HG03558 (cell line): ENCODE measurements around the gene ATXN1.
"Not testable (repeated sequence)": the region's sequence is repeated elsewhere in the genome, so short reads cannot be mapped to it uniquely, and the experiment has no call there.

ENCODE experiments used
- ATAC-seq: cut with Tn5 transposase; IDR thresholded peaks from one replicate; pipeline ENCODE4 v1.9.1; 2021; ENCODE audit warnings: moderate number of reproducible peaks; ENCODE audit not compliant: unreplicated experiment; ENCODE audit errors: extremely low read depth

Gene ATXN1

GRCh38 chr6:16285467-16286150 is 475.7 kb downstream of the ATXN1 start:
- no peak for ATAC-seq

DNA sequence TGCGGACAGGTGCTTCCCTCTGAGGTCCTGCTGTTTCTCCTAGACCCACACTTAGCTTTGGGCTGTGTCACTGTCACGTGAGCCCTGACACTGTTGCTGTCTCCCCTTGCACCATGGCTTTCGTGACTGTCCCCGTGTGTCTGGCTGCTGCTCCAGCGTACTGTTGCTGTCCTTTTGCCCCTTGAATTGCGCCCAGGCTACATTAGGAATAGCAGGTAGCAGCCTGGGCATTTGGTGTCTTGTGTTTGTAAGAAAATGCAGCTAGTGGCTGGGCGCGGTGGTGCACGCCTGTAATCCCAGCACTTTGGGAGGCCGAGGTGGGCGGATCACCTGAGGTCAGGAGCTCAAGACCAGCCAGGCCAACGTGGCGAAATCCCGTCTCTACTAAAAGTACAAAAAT is 476.8 kb downstream of the ATXN1 start:
- no peak for ATAC-seq

DNA sequence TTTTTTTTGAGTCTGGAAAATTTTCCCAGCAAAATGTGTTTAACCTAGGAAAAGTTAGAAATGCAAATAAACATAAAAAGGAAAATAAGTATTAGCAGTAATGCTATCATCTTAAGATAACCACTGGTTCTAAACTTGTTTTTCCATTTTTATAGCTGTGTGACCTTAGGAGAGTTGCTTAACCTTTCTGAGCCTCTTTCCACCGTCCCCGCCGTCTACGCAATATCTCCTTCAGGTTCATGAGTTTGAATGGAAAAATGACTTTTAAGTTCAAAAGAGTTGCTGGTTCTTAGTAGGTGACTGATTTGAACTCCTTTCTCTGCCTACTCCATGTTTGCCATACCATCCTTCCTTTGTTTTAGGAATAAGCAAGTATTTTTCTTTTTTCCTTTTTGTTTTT is 478.9 kb downstream of the ATXN1 start:
- no peak for ATAC-seq

DNA sequence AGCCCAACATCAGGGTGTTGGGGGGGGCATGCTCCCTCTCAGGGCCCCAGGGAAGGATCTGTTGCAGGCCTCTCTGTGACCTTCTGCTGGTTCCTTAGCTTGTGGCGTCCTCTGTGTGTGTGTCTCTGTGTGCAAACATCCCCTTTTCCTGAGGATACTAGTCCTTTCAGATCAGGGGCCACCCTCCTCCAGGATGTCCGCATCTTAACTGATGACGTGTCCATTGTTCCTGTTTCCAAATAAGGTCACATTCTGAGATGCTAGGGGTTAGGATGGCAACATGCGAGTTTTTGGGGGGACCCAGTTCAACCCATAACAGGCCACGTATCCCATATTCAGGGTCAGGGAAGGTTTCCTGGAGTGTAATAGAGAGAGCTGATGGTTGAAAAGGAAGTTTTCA is 482.0 kb downstream of the ATXN1 start:
- ATAC-seq: no peak

DNA sequence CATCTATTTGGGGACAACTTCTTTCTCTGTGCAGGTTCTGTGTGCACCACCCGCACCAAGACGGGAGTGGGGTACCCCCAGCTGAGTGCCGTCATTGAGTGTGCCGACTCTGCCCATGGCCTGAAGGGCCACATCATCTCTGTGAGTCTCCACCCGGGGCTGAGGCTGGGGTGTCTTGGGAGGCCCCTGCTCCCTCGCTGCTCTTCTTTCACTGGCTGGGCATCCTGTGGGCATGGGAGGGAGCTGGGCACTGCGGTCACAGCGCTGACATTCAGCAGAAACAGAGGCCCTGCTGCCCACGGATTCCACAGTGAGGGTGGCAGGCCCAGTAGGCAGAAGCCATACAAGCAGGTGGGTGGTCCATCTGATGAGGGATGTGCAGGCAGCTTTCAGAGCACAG is 482.5 kb downstream of the ATXN1 start:
- no peak for ATAC-seq

- no peak for ATAC-seq
Observed at GRCh38 chr6:16278048-16278724, 483.1 kb downstream of the ATXN1 start.

GRCh38 chr6:16277101-16277981 is 483.9 kb downstream of the ATXN1 start:
- no peak for ATAC-seq

DNA sequence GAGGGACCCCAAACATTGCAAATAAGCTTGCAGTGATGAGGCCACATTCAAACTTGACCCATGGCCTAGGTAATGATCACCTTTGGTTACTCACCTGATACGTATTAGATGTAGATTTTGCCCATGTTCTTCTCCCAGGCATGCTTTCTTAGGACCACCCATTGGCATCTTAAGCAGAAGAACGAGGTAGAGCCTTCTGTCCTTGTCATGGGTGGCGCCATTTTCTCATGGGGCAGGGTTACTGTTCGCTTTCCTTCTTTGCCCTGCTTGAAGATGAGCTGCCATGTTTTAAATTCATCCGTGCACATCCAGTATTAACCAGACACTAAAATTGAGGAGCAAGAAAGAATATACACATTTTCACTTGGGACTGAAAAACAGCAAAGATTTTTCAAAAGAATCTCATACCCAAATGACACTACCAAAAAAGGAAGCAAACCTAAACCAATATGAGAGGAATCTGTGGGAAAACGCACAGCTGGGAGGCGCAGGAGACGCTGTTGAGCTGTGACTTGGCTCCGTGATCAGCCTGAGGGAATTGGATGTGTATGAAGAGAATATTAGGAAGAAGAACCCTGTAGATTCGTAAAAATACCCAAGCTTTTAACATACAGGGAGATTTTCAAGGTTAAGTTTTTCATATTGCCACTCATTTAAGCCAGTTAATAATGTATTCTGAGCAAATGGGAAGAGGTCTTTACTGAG is 486.2 kb downstream of the ATXN1 start:
- ATAC-seq: no peak

DNA sequence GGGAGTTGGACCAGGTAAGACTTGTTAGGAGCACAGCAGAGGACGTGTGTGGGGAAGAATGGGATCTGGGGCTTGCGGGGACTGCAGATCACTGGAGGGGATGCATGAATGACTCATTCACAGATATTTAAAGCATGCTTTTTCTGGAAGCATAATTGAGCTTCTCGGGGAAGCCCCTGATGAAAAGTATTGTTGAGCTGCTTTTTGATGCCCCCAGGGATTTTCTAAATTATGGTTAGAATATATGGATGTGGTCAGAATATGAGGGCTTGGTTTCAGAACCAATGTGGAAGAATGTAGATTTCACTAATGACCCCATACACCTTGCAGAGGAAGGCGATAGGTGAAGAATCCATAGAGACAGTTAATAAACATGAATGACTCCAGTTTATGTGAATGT is 486.8 kb downstream of the ATXN1 start:
- no peak for ATAC-seq

DNA sequence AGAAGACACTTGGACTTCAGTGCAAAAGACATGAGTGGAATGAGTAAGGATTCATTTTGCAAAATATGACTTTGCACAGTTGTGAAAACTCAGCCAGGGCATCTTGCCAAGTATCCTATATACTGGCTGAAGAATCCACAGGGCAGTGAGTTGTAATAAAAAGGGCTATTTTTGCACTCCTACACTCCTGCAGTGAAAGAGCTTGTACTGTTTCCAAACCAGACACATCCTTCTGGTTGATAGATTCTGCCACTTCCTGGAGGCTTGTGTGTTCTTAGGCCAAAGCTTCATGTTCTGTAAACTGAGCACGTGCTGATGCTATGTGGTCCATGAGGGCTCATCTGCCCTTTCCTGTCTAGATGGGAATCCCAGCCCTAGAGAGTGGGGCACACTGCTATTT is 488.0 kb downstream of the ATXN1 start:
- ATAC-seq: no peak

DNA sequence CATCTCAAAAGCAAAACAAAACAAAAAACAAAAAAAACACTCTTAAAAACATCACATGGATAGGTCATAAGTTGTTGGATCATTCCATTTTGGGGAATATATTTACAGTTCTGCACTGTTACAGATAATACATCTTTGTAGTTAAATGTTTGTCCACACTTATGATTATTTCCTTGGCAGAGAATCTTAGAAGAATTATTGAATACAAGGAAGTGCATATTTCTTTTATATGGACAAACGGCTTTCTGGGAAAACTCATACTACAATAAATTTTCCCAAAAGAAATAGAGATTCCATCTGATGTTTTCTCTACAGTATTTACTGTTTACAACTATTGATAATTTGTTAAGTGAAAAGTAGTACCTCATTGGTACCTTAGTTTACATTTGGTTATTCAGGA is 489.1 kb downstream of the ATXN1 start:
- no peak for ATAC-seq

- no peak for ATAC-seq
Observed at GRCh38 chr6:16271428-16271827, 489.8 kb downstream of the ATXN1 start.

DNA sequence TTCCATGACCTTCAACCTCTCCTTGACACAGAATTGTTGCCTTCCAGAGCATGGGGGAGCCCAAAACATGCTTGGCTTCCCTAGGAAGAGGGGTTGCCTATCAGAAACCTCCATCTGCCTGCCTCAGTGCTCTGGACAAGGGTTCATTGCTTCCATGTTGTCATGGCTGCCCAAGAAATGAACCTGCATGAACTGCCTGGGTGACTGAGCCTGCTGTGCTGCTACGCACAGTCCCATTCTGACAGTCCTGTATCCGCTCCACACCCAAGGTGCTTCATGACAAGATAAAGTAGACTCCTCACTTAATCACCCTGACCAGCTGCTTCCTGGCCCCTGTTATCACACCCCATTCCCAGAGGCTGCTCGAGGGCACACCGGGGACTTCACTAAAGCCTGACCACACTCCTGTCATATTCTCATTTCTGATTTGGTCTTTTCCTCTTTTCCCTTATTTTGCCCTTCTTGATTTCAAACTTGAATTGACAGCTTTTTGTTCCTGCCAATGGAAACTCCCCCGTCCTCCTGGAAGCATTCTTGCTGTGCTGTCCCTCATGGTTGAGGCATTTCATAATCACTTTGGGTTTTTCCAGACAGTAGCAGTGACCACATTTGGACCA is 491.0 kb downstream of the ATXN1 start:
- ATAC-seq: no peak

DNA sequence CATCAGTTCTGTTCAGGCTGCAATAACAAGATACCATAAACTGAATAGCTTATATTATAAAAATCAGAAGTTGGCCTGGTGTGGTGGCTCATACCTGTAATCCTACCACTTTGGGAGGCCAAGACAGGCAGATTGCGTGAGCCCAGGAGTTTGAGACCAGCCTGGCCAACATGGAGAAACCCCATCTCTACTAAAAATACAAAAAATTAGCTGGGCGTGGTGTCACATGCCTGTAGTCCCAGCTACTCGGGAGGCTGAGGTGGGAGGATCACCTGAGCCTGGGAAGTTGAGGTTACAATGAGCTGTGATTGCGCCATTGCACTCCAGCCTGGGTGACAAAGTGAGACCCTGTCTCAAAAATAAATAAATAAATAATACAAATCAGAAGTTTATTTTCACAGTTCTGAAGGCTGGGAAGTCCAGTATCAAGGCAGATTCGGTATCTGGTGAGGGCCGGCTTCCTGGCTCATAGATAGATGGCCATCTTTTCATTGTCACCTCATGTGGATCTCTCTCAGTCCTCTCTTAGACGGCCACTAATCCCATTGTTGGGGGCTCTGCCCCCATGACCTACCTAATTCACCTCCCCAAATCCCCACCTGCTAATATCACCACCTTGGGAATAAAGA is 491.7 kb downstream of the ATXN1 start:
- not testable (repeated sequence) for ATAC-seq

GRCh38 chr6:16267428-16268263 is 493.6 kb downstream of the ATXN1 start:
- ATAC-seq: no peak

- ATAC-seq: no peak
Observed at GRCh38 chr6:16265351-16266341, 495.6 kb downstream of the ATXN1 start.

DNA sequence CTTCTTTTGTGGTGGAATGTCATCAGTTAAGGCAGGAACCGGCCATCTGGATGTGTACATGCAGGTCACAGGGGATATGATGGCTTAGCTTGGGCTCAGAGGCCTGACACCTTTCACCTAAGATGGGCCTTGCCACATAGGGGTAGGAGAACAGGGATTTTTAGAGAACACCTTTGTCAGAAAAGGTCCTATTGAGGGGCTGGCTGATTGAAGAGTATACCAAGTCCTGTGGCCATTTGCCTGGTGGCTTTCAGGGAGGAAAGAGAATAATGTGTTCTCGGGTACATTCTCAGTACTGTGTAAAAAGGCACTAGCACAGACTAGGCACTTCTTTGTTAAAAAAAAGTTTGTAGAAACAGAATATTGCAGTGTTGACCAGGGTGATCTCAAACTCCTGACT is 496.5 kb downstream of the ATXN1 start:
- ATAC-seq: no peak
